ENCODE measurements around the gene HABP4.
A peak's percentile ranks its signal among the peaks of the same experiment; 100 is the strongest.

HABP4 gene, protein sequence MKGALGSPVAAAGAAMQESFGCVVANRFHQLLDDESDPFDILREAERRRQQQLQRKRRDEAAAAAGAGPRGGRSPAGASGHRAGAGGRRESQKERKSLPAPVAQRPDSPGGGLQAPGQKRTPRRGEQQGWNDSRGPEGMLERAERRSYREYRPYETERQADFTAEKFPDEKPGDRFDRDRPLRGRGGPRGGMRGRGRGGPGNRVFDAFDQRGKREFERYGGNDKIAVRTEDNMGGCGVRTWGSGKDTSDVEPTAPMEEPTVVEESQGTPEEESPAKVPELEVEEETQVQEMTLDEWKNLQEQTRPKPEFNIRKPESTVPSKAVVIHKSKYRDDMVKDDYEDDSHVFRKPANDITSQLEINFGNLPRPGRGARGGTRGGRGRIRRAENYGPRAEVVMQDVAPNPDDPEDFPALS

DNA sequence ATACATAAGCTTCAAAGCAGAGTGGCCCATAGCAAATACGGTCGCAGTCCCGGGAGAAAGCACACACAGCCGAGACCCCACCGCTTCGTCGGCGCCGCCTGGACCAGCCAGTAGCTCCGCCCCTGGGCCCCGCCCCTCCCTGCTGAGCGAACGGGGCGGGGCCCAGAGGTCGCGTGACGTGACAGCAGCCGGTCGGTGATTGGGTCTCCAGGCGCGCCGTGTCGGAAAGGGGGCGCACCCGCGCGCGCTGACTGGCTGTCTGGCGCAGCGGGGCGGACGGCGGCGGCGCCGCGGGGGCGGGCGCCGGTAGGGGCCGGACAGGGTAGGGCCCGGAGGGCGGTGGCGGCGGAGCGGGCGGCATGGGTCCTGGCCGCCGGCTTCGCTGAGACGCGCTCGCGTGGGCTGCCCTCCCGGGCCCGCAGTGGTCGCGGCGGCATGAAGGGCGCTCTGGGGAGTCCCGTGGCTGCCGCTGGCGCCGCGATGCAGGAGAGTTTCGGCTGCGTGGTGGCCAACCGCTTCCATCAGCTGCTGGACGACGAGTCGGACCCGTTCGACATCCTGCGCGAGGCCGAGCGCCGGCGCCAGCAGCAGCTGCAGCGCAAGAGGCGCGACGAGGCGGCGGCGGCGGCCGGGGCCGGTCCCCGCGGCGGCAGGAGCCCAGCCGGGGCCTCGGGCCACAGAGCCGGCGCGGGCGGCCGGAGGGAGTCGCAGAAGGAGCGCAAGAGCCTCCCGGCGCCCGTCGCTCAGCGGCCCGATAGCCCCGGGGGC is at the start of gene HABP4:
Gene HABP4, plus strand, starts transcription at position 325 of the 768 bp plus-strand sequence. Its CDS starts 111 bp downstream, at position 436.
- DNase-seq: peak; percentile 89 to 93

DNA sequence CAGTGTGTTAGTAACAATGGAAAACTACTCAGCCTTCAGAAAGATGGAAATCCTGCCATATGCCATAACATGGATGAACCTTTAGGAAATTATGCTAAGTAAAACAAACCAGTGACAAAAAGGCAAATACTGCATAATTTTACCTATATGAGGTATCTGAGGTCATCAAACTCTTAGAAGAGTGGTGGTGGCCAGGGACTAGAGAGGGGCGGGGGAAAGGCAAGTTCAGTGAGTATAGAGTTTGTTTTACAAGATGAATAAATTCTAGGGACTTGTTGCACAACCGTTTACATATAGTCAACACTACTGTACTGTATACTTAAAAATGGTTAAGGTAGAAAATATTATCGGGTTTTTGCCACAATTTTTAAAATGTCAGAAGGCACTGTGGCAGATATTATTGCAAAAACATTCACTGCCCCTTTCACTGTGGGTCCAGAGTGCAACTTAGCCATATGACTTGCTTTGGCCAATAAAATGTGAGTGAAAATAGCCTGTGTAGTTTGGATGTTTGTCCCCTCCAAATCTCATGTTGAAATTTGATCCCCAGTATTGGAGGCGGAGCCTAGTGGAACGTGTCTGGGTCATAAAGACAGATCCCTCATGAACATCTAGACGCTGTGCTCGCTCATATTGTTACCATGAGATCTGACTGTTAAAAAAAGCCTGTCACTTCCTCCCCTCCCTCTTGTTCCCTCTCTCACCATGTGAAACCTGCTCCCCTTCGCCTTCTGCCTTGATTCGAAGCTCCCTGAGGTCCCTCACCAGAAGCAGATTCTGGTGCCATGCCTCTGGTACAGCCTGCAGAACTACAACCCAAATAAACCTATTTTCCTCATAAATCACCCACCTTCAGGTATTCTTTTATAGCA is 41.3 kb upstream of the HABP4 start:
- no peak for DNase-seq

DNA sequence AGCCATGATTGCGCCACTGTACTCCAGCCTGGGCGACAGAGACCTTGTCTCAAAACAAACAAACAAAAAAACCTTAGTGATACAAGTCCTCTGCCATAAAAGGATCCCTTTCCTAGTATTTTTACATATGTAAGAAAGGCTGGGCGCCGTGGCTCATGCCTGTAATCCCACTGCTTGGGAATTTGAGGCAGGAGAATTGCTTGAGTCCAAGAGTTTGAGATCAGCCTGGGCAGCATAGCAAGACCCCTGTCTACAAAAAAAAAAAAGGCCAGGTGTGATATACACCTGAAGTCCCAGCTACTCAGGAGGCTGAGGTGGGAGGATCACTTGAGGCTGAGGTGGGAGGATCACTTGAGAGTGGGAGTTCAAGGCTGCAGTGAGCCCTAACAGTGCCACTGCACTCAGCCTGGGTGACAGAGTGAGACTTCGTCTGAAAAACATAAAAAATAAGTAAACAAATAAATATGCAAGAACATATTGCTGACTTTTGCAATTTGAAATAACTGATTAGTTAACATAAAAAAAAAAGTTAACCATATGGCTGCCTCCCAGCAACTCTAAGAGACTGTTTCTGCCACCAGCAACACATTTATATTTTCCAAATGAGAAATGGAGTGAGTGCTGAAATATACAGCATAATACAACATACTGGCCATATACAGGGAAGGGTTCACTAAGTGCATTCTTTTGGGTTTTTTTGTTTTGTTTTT is 38.7 kb upstream of the HABP4 start:
- no peak for DNase-seq

DNA sequence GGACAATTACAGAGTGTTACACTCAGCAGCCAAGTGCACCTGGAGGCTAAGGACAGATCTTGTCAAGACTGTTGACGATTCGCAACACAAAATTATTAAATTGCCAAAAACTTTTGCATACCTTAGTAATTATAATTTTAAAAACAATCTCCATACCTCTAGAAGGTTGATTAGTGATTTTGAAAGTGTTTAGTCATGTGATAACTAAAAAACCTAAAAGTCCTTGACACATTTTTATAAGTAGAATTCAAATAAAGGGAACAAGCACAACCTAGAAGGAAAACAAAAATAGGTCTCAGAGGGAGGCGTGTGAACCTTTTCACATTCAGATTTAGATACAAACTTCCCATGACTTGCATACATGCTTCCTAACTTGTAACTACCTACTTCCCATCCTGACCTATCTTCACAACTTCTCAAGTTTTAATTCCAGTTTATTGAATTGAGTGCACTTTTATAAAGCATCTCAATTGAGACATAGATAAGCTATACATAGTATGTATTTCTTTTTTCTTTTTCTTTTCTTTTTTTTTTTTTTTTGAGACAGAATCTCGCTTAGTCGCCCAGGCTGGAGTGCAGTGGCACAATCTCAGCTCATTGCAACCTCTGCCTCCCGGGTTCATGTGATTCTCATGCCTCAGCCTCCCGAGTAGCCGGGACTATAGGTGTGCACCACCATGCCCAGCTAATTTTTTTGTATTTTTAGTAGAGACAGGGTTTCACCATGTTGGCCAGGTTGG is 37.6 kb upstream of the HABP4 start:
- DNase-seq: no peak

DNA sequence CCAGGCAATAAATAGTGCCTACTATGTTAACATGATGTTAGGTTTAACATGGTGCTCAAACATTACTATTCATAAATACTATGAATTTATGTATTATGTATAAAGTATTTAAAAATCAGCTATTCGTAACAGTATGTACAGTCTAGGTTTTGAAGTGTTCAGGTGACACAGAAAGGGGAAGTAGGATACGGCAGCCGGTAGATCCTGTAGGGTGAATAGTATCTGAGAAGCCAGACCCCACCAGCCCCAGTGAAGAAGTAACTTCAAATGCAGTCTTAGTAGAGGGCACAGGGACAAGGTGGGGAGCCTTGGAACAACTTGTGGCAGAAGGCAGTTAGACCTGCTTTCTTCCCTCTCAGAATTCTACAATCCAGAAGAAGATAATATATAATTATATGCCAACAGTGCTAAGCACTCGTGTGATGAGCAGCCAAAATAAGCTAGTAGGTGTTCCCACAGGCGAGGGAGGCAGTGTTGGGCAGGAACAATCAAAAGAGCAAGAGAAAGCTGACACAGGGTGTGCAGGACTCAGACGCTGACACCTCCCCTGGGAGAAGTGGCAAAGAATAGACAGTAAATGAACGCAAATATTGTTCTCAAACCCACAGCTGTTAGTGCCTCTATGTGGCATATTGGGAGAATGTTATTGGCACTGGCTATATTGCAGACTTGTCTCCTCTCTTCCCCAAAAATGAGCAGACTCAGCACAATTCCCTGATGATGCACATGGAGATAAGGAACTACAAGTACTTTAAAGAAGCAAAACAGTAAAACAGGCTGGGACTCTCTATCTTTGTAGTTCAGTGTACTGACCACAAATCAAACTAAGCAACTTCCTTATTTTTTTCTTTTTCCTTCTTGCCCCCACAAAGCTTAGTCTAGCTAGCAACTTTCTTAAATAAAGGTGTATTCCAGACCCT is 36.4 kb upstream of the HABP4 start:
- DNase-seq: no peak

DNA sequence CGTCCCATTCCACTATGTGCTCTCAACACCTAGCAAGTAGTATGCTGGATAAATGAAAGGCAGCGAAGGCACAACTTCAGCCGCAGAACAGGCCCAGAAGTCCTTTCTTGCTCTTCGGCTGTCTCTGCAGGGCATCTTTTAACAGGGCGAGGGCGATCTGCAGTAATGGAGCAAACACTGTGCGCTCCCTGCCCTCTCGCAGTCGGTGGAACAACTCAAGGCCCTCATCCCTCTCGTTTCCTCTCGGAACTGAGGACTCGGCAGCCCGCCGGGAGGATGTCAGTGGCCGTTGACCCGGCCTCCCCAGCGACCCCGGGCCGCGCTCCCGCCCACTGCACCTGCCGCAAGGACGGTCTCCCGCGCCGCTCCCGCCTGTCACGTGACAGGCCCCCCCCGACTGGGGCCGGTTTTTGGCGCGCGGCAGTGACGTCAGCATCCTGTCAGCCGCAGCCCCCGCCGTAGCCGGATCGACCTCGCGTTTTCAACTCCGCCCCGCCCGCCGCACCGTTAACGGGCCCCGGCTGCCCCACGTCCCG is 32.9 kb upstream of the HABP4 start:
- peak; percentile 70 to 77 for DNase-seq

DNA sequence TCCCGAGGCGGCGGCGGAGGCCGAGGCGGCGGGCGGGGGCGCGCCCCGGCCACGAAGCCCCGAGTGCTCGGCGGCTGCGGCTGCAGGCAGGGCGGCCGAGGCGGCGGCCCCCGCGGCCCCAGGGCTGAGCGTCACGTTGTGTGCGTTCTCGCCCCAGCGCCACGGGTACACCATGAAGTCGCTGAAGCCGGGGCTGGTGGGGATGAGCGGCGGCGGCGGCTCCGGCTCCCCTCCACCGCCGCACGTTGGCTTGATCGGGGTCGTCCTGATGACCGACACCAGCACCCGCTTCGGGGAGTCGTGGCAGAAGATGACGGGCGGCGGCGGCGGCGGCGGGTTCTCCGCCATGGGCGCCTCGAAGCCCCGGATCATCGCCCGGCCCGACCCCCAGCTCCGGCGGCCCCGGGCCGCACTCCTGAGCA is 32.3 kb upstream of the HABP4 start:
- no peak for DNase-seq

DNA sequence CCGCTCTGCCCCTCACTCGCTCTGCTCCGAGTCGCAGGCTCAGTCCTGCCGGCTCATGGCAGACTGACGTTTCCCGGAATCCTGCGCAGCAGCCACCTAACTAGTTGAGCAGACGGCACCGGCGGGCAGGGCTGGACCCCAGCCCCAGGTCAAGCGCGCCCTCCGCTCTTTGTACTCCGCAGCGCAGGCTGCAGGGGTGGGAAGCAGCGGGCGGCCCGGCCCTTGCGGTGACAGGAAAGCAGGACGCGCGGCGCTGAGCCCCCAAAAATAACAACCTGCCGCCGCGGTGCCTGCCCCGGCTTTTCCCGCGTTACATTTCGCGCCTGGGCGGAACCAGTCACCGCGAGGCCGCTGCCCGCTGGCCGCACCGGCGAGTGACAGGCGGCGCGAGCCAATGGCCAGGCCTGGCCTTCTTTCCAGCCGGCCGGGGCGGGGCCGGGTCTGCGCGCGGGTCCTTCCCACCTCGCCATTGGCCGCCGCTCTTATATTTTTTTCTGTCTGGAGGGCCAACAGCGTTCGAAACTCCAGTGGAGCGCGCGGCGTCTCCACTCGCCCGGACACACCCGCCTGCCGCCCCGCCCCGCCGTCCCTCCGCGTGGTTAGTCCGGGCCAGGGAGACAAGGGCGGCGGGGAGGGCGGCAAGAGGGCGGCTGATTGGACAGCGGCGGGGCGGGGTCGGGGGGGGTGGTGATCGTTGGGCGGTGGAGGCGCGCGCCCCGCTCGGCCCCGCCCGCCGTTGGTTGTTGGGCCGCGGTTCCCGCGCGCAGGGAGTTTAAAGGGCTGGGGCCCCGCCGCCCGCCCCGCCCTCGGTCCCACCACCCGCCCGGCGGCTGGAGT is 31.7 kb upstream of the HABP4 start, which contains the start of gene ZNF367:
Gene ZNF367, minus strand, starts transcription at position 288 of the 837 bp plus-strand sequence. CDS start 338 bp downstream, outside the sequence.
- peak; percentile 92 to 97 for DNase-seq

DNA sequence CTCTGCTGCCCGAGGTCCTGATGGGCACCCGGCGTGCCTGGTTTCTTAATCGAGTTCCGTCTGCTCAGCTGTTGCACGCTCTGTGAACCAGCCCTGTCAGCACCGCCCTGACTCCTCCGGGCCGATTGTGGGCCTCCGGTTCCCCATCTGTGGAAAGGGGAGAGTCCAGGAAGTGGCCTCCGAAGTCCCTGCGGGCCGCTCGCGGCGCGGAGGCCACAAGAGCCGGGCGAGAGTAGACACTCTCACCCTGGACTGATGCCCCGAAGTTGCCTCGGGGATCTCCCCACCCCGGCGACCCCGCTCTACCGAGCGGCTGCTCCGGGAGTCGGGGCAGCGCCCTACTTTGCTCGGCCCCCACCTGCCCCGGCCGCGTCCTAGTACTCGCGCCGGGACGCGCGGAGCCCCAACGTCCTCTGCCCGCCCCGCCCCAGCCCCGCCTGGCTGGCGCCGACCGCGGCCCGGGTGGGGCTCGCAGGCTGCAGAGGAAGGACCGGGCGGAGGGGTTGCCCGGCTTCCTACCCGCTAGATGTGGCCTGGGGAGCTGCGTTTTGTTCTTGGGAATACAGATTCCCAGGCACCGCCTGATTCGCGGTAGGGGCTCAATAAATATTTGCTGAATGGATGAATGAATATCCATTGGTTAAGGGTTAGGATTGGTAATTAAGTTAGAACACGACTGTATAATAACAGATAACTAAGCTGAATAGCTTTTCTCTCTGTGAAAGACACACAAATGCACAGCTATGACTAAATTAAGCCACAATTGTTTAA is 30.9 kb upstream of the HABP4 start:
- DNase-seq: peak; percentile 74 to 88

DNA sequence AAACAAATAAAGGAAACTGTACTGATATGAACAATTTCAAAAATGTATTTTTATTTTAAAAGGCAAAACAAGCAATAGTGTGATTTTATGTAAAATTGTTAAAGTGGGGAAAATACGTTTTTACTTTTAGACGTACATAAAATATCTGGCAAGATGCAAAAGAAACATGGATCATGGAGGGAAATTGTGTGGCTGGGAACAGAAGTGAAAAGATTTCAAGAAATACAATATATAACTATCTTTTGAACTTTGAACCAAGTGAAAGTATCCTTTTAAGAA is 30.3 kb upstream of the HABP4 start:
- DNase-seq: no peak

DNA sequence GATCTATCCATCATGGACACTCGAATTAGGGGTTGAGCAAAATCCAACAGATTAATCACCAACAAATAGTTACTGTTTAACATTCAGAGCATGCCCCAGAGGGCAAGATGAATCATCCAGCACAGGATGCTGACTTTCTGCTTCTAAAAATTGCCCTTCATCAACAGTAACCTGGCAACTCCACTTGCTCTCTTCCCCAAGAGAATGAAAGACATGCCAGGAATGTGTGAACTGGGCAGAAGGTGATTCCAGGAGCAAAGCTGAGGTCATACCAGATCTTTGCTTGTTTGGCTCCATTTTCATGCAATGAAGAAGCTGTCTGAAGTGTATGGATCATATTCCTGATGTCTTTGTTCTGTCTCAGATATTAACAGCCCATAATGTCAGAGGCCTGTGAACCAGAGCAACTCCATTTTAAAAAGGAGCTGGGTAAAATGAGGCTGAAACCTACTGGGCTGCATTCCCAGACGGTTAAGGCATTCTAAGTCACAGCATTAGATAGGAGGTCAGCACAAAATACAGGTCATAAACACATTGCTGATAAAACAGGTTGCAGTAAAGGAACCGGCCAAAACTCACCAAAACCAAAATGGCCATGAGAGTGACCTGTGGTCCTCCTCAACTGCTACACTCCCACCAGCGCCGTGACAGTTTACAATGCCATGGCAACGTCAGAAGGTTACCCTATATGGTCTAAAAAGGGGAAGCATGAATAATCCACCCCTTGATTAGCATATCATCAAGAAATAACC is 29.3 kb upstream of the HABP4 start:
- peak in 1 of 2 experiments; percentile 10 for DNase-seq

DNA sequence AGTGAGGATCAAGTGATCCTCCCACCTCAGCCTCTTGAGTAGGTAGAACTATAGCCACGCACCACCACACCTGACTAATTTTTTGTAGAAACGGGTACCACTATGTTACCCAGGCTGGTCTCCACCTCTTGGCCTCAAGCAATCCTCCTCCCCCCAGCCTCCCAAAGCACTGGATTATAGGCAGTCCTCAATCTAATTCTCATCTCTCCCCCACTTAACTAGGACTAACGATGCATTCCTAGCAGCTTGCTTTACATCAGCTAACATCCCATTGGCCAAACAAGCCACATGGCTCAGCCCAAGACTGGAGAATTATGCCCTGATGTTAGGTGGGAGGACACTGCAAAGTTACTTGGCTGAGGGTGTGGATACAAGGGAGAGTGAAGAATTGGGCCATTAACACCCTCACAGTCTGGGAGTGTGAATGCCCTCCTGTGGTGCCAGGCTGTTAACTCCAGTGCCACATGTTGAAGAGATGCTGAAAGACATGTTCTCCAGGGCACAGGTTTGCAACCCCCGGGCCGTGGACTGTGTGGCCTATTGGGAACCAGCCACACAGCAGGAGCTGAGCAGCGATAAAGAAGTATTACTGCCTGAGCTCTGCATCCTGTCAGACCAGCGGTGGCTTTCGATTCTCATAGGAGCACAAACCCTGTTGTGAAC is 26.5 kb upstream of the HABP4 start:
- DNase-seq: no peak

DNA sequence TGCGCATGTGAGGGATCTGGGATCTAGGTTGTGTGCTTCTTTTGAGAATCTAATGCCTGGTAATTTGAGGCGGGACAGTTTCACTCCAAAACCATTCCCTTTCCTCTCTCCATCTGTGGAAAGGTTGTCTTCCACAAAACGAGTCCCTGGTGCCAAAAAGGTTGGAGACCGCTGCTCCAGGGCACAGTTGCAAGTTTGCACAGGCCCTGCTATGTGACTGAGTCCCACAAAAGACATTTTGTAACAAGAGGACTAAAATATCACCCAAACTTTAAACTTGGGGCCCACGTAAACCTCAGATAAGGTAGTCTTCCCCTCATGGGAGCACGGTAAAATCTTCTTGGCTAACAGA is 26.0 kb upstream of the HABP4 start:
- DNase-seq: no peak

DNA sequence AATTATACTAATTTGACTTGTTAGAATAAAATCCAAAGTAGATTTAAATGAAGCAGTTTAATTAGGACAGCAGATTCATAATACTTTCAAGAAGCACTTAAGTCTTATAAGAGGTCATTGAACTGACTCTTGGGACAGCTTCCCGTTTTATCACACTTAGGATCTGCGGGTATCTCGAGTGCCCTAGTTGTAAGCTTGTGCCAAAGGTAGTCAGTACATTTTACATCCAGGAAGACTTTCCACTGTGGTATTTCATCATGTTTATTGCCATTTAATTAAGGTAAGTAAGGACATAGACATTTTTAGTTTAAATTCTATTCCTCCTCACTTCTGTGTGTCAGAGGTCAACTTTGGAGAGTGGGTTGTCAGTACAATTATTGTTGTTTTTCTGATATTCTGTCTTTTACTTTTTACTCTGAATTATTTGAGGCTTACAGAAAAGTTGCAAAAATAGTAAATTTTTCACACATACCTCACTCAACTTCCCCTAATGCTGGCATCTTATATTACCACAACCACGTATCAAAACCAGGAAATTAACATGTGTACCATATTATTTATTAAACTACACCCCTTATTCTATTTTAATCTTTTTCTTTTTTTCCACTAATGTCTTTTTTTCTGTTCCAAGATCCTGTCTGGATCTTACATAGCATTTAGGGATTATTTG is 24.3 kb upstream of the HABP4 start:
- DNase-seq: no peak

DNA sequence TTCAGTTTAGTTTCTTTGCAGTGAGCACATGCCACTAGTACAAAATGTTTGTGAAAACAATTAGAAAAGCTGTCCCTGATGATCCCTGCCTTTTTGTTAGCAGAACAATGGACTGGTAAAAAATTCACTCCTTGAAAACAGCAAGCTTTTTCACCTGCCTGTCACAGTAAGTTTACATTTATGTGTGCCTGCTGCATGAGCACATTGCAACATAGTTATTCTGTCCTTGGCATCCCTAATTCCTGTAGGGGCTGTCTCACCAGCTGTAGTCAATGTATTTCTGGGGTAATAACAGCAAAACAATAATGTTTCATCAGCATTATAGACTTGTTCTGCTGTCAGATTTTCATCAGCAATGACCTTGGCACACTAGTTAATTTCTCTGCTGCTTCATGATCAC is 20.2 kb upstream of the HABP4 start:
- DNase-seq: no peak

DNA sequence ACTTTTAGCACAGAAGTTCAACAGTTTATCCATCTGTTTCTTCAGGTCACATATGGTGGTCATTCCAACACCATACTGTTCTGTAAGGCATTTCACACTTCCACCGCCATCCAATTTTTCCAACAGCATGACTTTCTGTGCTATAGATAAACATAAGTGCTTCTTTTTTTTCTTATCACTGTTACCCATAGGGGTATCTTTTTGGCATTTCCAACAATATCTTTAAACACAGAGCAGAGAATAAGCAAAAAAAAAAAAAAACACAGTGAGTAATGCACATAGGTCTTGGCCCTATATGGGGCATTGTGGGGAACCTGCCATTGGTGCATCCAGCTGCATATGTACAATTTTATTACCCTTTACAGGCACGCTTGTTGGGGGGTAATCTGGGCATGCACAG is 19.6 kb upstream of the HABP4 start:
- DNase-seq: no peak

DNA sequence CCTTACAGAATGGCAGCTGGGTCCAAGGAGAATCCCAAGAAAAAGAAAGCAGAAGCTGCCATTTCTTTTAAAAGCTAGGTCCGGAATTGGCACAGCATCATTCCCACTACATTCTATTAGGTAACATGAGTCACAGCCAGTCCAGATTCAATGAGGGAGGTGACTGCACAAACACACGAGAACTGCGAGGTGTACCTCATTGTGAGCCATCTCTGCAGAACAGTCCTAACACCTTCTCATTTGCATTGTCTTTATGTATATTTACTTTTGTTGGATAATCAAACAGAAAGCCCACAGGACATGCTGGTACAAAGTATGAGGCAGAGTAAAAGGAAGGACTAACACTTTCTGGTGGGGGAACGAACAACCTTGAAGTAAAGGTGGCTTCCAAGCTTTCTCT is 14.6 kb upstream of the HABP4 start:
- no peak for DNase-seq
